Glomerular endothelial cell (primary cell): Measurements from ENCODE around the gene CCL26. TPM values are rescaled to one million over a fixed set of nuclear protein-coding genes. Genes with fewer than 3 reads are reported as not detected.
"Not testable (repeated sequence)": the region's sequence is repeated elsewhere in the genome, so short reads cannot be mapped to it uniquely, and the experiment has no call there.

ENCODE experiments used
- DNase-seq: peaks from one replicate; pipeline ENCODE4 v3.0.0-alpha.2; 2011; ENCODE audit warnings: low read depth, low spot score; ENCODE audit errors: extremely low read depth
- total RNA-seq: library from RNA; depleted of rRNA; stranded (reverse); fragments of >200 nt; gene quantifications from 2 replicates; pipeline ENCODE4 v1.2.3, GENCODE V29; 2015

The CCL26 gene
- total RNA-seq, 1 donor from 2014 or later = not detected

DNA sequence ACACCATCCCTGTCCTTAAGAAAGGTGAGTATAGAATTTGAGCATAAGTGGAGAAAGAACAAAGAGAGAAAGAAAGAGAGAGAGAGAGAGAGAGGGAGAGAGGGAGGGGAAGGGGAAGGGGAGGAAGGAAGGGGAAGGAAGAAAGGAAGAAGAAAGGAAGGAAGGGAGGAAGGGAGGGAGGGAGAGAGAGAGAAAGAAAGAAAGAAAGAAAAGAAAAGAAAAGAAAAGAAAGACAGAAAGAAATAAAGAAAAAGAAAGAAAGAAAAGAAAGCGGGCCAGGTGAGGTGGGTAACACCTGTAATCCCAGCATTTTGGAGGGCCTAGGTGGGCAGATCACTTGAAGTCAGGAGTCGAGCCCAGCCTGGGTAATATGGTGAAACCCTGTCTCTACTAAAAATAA lies 21.7 kb upstream of the CCL26 start:
- no peak for DNase-seq

- DNase-seq = not testable (repeated sequence)
Observed at GRCh38 chr7:75792567-75792966, 20.6 kb upstream of the CCL26 start.

GRCh38 chr7:75789361-75789924 lies 17.4 kb upstream of the CCL26 start:
- no peak for DNase-seq

DNA sequence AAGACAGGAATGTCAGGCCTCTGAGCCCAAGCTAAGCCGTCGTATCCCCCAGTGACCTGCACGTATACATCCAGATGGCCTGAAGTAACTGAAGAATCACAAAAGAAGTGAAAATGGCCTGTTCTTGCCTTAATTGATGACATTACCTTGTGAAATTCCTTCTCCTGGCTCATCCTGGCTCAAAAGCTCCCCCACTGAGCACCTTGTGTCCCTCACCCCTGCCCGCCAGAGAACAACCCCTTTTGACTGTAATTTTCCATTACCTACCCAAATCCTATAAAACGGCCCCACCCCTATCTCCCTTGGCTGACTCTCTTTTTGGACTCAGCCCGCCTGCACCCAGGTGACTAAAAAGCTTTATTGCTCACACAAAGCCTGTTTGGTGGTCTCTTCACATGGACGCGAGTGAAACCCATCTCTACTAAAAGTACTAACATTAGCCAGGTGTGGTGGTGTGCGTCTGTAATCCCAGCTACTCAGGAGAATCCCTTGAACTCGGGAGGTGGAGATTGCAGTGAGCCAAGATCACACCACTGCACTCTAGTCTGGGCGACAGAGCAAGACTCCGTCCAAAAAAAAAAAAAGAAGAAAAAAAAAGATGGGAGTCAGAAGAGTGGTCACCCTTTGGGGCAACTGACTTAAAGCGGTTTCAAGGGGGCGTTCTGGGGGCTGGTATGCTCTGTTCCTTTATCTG lies 16.3 kb upstream of the CCL26 start:
- DNase-seq = not testable (repeated sequence)

DNA sequence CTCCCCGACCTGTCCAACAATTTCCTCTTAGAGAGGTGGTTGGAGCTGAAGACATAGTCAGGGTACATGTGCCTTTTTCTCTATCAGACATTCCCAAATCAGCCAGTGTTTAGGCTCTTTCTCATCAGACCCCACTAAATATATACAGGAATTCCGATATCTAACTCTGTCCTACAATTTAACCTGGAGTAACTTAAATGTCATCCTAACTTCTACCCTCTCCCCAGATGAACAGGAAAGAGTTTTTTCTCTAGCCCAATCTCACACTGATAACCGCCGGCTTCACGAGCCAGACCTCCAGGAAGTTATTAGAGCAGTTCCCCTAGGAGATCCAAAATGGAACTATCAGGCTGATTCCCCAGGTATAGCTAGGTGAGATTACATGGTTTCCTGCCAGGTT lies 11.0 kb upstream of the CCL26 start:
- DNase-seq = not testable (repeated sequence)

DNA sequence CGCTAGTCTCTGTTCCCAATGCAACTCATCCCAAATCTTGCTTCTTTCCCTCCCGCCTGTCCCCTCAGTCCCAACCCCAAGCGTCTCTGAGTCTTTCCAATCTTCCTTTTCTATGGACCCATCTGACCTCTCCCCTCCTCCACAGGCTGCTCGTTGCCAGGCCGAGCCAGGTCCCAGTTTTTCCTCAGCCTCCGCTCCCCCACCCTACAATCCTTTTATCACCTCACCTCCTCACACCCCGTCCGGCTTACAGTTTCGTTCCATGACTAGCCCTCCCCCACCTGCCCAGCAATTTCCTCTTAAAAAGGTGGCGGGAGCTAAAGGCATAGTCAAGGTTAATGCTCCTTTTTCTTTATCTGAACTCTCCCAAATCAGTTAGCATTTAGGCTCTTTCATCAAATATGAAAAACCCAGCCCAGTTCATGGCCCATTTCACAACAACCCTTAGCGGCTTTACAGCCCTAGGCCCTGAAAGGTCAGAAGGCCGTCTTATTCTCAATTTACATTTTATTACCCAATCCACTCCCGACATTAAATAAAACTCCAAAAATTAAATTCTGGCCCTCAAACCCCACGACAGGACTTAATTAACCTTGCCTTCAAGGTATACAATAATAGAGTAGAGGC lies 8.7 kb upstream of the CCL26 start:
- DNase-seq = not testable (repeated sequence)

DNA sequence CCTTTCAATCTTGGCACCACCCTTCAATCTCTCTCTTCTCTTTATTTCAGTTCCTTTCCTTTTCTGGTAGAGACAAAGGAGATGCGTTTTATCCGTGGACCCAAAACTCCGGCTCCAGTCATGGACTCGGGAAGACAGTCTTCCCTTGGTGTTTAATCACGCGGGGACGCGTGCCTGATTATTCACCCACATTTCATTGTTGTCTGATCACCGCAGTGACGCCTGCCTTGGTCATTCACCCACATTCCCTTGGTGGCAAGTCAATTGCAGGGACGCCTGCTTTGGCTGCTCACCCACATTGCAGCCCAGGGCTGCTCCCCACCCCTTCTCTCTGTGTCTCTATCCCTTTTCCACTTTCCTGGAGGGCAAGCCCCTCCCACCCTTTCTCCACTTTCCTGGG lies 7.5 kb upstream of the CCL26 start:
- DNase-seq = not testable (repeated sequence)

DNA sequence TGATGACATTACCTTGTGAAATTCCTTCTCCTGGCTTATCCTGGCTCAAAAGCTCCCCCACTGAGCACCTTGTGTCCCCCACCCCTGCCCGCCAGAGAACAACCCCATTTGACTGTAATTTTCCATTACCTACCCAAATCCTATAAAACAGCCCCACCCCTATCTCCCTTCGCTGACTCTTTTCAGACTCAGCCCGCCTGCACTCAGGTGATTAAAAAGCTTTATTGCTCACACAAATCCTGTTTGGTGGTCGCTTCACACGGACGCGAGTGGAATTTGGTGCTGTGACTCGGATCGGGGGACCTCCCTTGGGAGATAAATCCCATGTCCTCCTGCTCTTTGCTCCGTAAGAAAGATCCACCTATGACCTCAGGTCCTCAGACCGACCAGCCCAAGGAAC lies 7.0 kb upstream of the CCL26 start:
- DNase-seq = not testable (repeated sequence)

GRCh38 chr7:75776295-75776971 lies 4.4 kb upstream of the CCL26 start:
- no peak for DNase-seq

GRCh38 chr7:75773958-75774357 lies 1.9 kb upstream of the CCL26 start:
- DNase-seq = not testable (repeated sequence)

DNA sequence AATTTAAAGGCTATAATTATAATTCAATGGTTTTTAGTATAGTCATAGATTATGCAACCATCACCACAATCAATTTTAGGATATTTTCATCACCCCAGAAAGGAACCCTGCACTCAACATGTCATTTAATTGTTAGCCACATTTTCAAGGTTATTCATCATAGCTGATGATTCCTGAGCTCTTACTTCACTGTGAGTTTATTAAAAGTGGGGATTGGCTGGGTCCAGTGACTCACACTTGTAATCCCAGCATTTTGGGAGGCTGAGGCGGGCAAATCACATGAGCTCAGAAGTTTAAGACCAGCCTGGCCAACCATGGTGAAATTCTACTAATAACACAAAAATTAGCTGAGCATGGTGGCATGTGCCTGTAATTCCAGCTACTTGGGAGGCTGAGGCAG lies 787 bp downstream of the CCL26 start:
- no peak for DNase-seq

- DNase-seq = no peak
Observed at GRCh38 chr7:75762350-75762917, 9.6 kb downstream of the CCL26 start.

- not testable (repeated sequence) for DNase-seq
Observed at GRCh38 chr7:75761801-75762200, 10.2 kb downstream of the CCL26 start.

GRCh38 chr7:75758491-75758890 lies 13.5 kb downstream of the CCL26 start:
- no peak for DNase-seq

- DNase-seq = no peak
Observed at GRCh38 chr7:75757860-75758259, 14.2 kb downstream of the CCL26 start.

- no peak for DNase-seq
Observed at GRCh38 chr7:75756991-75757676, 14.9 kb downstream of the CCL26 start.

- DNase-seq = no peak
Observed at GRCh38 chr7:75756206-75756990, 15.6 kb downstream of the CCL26 start.

GRCh38 chr7:75743455-75743859 lies 28.6 kb downstream of the CCL26 start:
- no peak for DNase-seq

DNA sequence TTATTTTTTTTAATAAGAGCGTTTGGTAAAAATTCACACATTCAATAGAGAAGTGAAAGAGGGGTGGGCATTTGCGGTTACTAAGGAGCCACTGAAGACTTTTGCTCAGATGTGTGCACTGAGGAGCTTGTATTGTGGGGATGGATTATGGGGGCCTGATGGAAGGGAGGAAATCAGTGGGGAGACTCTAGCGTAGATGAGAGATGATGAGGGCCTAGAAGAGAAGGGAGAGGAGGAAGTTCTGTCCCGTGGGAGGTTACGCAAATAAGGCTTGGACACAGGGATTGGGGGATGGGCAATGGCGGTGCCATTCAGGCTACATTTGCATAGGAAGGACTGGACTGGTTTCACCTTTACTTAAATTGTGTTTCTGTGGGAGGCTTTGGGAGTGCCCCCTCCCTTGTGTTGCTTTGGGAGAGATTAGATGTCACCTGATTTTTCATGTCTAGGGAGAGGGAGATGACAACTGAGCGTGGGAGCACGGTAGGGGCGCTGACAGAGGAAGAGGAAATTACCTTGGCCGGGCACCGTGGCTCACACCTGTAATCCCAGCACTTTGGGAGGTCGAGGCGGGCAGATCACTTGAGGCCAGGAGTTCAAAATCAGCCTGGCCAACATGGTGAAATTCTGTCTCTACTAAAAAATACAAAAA lies 31.0 kb downstream of the CCL26 start:
- no peak for DNase-seq
